SK-N-SH (cell line): ENCODE results near the gene WNK2.

Experiments used
- CTCF ChIP-seq: fragments of 200-600 bp; sonication (generic); IDR thresholded peaks from 2 replicates; pipeline ENCODE4 v1.6.1; 2017; ENCODE audit warnings: antibody characterized with exemption, mild to moderate bottlenecking, moderate library complexity
- POLR2AphosphoS5 ChIP-seq: IDR thresholded peaks from 2 replicates; pipeline ENCODE4 v1.6.1; 2012; ENCODE audit warnings: low read depth, low read length
- SMC3 ChIP-seq: IDR thresholded peaks from 2 replicates; pipeline ENCODE4 v1.6.1; 2012; ENCODE audit warnings: low read depth, low read length, improper control_type of control experiment
- TAF1 ChIP-seq: IDR thresholded peaks from 2 replicates; pipeline ENCODE4 v1.6.1; 2012; ENCODE audit warnings: low read depth, mild to moderate bottlenecking, low read length, moderate library complexity, borderline replicate concordance
- ZBTB33 ChIP-seq: IDR thresholded peaks from 2 replicates; pipeline ENCODE4 v1.4.0; 2012; ENCODE audit warnings: low read depth, borderline replicate concordance
- TF ChIP-seq, protein P1 (sequence below): IDR thresholded peaks from 2 replicates; pipeline ENCODE4 v1.6.1; 2012; ENCODE audit warnings: mild to moderate bottlenecking, low read depth, low read length, moderate library complexity

GRCh38 chr9:93287593-93287992 is 103.7 kb downstream of the WNK2 start:
- TF ChIP-seq ZBTB33 (no peak), CTCF (no peak), TAF1 (no peak), SMC3 (no peak), POLR2AphosphoS5 (no peak)
- TF ChIP-seq, protein P1, sequence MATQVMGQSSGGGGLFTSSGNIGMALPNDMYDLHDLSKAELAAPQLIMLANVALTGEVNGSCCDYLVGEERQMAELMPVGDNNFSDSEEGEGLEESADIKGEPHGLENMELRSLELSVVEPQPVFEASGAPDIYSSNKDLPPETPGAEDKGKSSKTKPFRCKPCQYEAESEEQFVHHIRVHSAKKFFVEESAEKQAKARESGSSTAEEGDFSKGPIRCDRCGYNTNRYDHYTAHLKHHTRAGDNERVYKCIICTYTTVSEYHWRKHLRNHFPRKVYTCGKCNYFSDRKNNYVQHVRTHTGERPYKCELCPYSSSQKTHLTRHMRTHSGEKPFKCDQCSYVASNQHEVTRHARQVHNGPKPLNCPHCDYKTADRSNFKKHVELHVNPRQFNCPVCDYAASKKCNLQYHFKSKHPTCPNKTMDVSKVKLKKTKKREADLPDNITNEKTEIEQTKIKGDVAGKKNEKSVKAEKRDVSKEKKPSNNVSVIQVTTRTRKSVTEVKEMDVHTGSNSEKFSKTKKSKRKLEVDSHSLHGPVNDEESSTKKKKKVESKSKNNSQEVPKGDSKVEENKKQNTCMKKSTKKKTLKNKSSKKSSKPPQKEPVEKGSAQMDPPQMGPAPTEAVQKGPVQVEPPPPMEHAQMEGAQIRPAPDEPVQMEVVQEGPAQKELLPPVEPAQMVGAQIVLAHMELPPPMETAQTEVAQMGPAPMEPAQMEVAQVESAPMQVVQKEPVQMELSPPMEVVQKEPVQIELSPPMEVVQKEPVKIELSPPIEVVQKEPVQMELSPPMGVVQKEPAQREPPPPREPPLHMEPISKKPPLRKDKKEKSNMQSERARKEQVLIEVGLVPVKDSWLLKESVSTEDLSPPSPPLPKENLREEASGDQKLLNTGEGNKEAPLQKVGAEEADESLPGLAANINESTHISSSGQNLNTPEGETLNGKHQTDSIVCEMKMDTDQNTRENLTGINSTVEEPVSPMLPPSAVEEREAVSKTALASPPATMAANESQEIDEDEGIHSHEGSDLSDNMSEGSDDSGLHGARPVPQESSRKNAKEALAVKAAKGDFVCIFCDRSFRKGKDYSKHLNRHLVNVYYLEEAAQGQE = no peak
